GM23248 (cell line): ENCODE data around the gene ENOX1.

Experiments used
- EZH2 ChIP-seq: fragments of 200-600 bp; sonication (generic); IDR thresholded peaks from 2 replicates; pipeline ENCODE4 v1.6.1; 2018; ENCODE audit warnings: antibody characterized with exemption, mild to moderate bottlenecking; ENCODE audit not compliant: insufficient read depth, poor library complexity, severe bottlenecking
- EZH2phosphoT487 ChIP-seq: fragments of 200-600 bp; sonication (generic); IDR thresholded peaks from 2 replicates; pipeline ENCODE4 v1.6.1; 2018; ENCODE audit warnings: antibody characterized with exemption, moderate library complexity, mild to moderate bottlenecking, low read depth; ENCODE audit not compliant: insufficient read depth

DNA sequence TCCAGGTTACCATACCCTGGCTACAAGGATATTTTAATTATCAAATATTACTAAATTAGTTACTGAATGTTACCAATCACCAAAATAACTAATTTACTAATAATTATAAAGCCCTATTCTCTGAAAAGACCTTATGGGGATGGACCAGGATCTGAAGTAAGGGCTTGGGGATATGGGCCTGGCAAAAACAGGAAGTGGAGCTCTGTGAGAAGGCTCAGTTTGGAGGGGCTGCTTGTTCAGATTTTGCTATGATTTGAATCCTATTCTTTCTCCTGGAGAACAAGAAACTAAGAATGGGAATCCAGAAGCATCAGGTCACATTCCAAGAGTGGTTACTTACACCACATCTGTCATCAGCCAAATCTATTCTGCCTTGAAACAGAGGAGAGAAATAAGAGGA lies 615.3 kb downstream of the ENOX1 start:
- TF ChIP-seq EZH2 (no peak), EZH2phosphoT487 (no peak)
